Measurements from ENCODE around the gene GTF2H3. TPM values are rescaled to one million over a fixed set of nuclear protein-coding genes. Genes with fewer than 3 reads are reported as not detected.
A peak's percentile ranks its signal among the peaks of the same experiment; 100 is the strongest.

GTF2H3 gene
- total and polyA plus RNA-seq, 3 donors from 2014 or later, result 25.1 to 36.5 (median 26.4) TPM

GRCh38 chr12:123671876-123672275 is 38.2 kb downstream of the GTF2H3 start:
- intact Hi-C loops (cut with DNase I; ENCODE audit: low total_unique reads), result no loop called here
- H3K4me1 ChIP-seq, result no peaks in the 10 kb centered on the region
- no peaks in the 10 kb centered on the region for H3K9me3 ChIP-seq
- no peak overlapping the region for H3K27ac ChIP-seq
- no peak for DNase-seq
- H3K4me3 ChIP-seq, result peak overlapping the region; percentile 81
- no peaks in the 10 kb centered on the region for H3K36me3 ChIP-seq (ENCODE audit: low read depth, missing control alignments)
- WGBS, 2 donors, result 46 to 60% methylated on average over 6 of the region's 6 CpGs
- H3K27me3 ChIP-seq, result no peaks in the 10 kb centered on the region
- no peak for TF ChIP-seq CTCF (IDR thresholded peaks at IDR 0.05)

- Histone ChIP-seq H3K27me3 (no peaks in the 10 kb centered on the region), H3K27ac (no peak overlapping the region), H3K4me1 (no peaks in the 10 kb centered on the region), H3K4me3 (no peak overlapping the region), H3K36me3 (ENCODE audit: low read depth, missing control alignments) (no peaks in the 10 kb centered on the region), H3K9me3 (no peaks in the 10 kb centered on the region)
- intact Hi-C loops (cut with DNase I; ENCODE audit: low total_unique reads), result no loop called here
- TF ChIP-seq CTCF (IDR thresholded peaks at IDR 0.05) (no peak), POLR2A (IDR thresholded peaks at IDR 0.05) (no peak)
- DNase-seq, result no peak
- WGBS, 2 donors, result 93 to 96% methylated on average over 1 of the region's 1 CpG
Observed at GRCh38 chr12:123675436-123675835, 41.8 kb downstream of the GTF2H3 start.

- Histone ChIP-seq H3K4me3 (no peak overlapping the region), H3K27me3 (no peaks in the 10 kb centered on the region), H3K36me3 (ENCODE audit: low read depth, missing control alignments) (no peaks in the 10 kb centered on the region), H3K9me3 (no peaks in the 10 kb centered on the region), H3K27ac (no peak overlapping the region), H3K4me1 (no peaks in the 10 kb centered on the region)
- WGBS, 2 donors, result 82 to 92% methylated on average over 8 to 9 of the region's 9 CpGs
- TF ChIP-seq CTCF (IDR thresholded peaks at IDR 0.05), result no peak
- no peak for TF ChIP-seq POLR2A (IDR thresholded peaks at IDR 0.05)
- DNase-seq, result no peak
- intact Hi-C loops (cut with DNase I; ENCODE audit: low total_unique reads), result no loop called here
Observed at GRCh38 chr12:123676616-123677320, 43.1 kb downstream of the GTF2H3 start.

- H3K36me3 ChIP-seq (ENCODE audit: low read depth, missing control alignments), result no peaks in the 10 kb centered on the region
- H3K4me3 ChIP-seq, result no peak overlapping the region
- H3K4me1 ChIP-seq, result no peaks in the 10 kb centered on the region
- H3K9me3 ChIP-seq, result no peaks in the 10 kb centered on the region
- no peak overlapping the region for H3K27ac ChIP-seq
- no peak for DNase-seq
- no peak for TF ChIP-seq POLR2A (IDR thresholded peaks at IDR 0.05)
- H3K27me3 ChIP-seq, result no peaks in the 10 kb centered on the region
- WGBS, 2 donors, result 96 to 98% methylated on average over 10 of the region's 10 CpGs
- intact Hi-C loops (cut with DNase I; ENCODE audit: low total_unique reads), result no loop called here
Observed at GRCh38 chr12:123678981-123679380, 45.4 kb downstream of the GTF2H3 start.

GRCh38 chr12:123681605-123682004 is 48.0 kb downstream of the GTF2H3 start:
- intact Hi-C loops (cut with DNase I; ENCODE audit: low total_unique reads), result no loop called here
- H3K4me1 ChIP-seq, result no peaks in the 10 kb centered on the region
- no peak for DNase-seq
- H3K9me3 ChIP-seq, result no peaks in the 10 kb centered on the region
- WGBS, 2 donors, result 87 to 90% methylated on average over 2 of the region's 2 CpGs
- no peak overlapping the region for H3K27ac ChIP-seq
- no peak overlapping the region for H3K4me3 ChIP-seq
- H3K36me3 ChIP-seq (ENCODE audit: low read depth, missing control alignments), result no peaks in the 10 kb centered on the region
- no peaks in the 10 kb centered on the region for H3K27me3 ChIP-seq
- TF ChIP-seq CTCF (IDR thresholded peaks at IDR 0.05) (no peak), POLR2A (IDR thresholded peaks at IDR 0.05) (no peak)

Measured in testis (tissue), 3 donors.